IMR-90 (cell line): ENCODE measurements around the gene INPP5A. TPM values are rescaled to one million over a fixed set of nuclear protein-coding genes. Genes with fewer than 3 reads are reported as not detected.

ENCODE experiments used
- ATAC-seq: fragments of 200-7000 bp; cut with Tn5 transposase; 2 replicates; pipeline ENCODE4 v1.9.1; 2020; ENCODE audit warnings: low read depth, mild to moderate bottlenecking, moderate library complexity
- BruUV-seq: library from RNA; stranded (reverse); fragments of 400-500 nt; replicated peaks from 2 replicates; lab custom pipeline; 2021; lab: Mats Ljungman, UMichigan
- CTCF ChIA-PET: fragments of 300-600 bp; formaldehyde crosslinking; extraction: SDS; loops from one replicate; lab custom pipeline; 2021; ENCODE audit warnings: antibody characterized with exemption; lab: Yijun Ruan, JAX
- POLR2A ChIA-PET: fragments of 300-600 bp; sonication (Branson Sonifier 250); formaldehyde crosslinking; loops from one replicate; lab custom pipeline; 2022; ENCODE audit warnings: antibody characterized with exemption; ENCODE audit not compliant: unreplicated experiment; lab: Charles Lee
- DNase-seq: peaks from one replicate; pipeline ENCODE4 v3.0.0; 2013
- H2AFZ ChIP-seq: replicated peaks from 2 replicates; pipeline ENCODE3; 2013; ENCODE audit warnings: low read length, mild to moderate bottlenecking; ENCODE audit not compliant: poor library complexity
- H2AK5ac ChIP-seq: 2 replicates; pipeline ENCODE4 v1.6.1; 2013; ENCODE audit warnings: low read depth, low read length, inconsistent platforms
- H2AK9ac ChIP-seq: replicated peaks from 2 replicates; pipeline ENCODE3; 2013; ENCODE audit warnings: mild to moderate bottlenecking, low read depth, low read length, moderate library complexity; ENCODE audit not compliant: poor library complexity
- H2BK120ac ChIP-seq: 2 replicates; pipeline ENCODE4 v1.6.1; 2013; ENCODE audit warnings: low read depth, low read length, inconsistent platforms
- H2BK15ac ChIP-seq: 3 replicates; pipeline ENCODE4 v1.6.1; 2013; ENCODE audit warnings: low read depth, low read length, inconsistent platforms
- H2BK20ac ChIP-seq: 2 replicates; pipeline ENCODE4 v1.6.1; 2013; ENCODE audit warnings: low read depth, mild to moderate bottlenecking, inconsistent platforms, low read length, moderate library complexity
- H2BK5ac ChIP-seq: 2 replicates; pipeline ENCODE4 v1.6.1; 2013; ENCODE audit warnings: mild to moderate bottlenecking, low read depth, low read length, inconsistent platforms; ENCODE audit not compliant: poor library complexity, severe bottlenecking
- H3K14ac ChIP-seq: replicated peaks from 2 replicates; pipeline ENCODE4 v1.6.1; 2013; ENCODE audit warnings: low read depth, low read length, inconsistent platforms
- H3K18ac ChIP-seq: 2 replicates; pipeline ENCODE4 v1.6.1; 2013; ENCODE audit warnings: low read depth, low read length, control low read depth
- H3K23ac ChIP-seq: 2 replicates; pipeline ENCODE4 v1.6.1; 2013; ENCODE audit warnings: low read depth, low read length, inconsistent platforms
- H3K27ac ChIP-seq: 2 replicates; pipeline ENCODE4 v1.5.1; 2013; ENCODE audit warnings: mild to moderate bottlenecking, control low read depth, low read length; ENCODE audit not compliant: insufficient read depth
- H3K27me3 ChIP-seq: 2 replicates; pipeline ENCODE4 v1.6.1; 2013; ENCODE audit warnings: low read length; ENCODE audit not compliant: control insufficient read depth, insufficient read depth
- H3K36me3 ChIP-seq: 2 replicates; pipeline ENCODE4 v1.6.1; 2013; ENCODE audit warnings: low read length, mixed read lengths; ENCODE audit not compliant: control insufficient read depth, insufficient read depth
- H3K4ac ChIP-seq: 2 replicates; pipeline ENCODE4 v1.6.1; 2013; ENCODE audit warnings: low read depth, low read length, inconsistent platforms
- H3K4me1 ChIP-seq: 2 replicates; pipeline ENCODE4 v1.6.1; 2013; ENCODE audit warnings: low read length, mixed read lengths; ENCODE audit not compliant: control insufficient read depth, insufficient read depth
- H3K4me2 ChIP-seq: 2 replicates; pipeline ENCODE4 v1.6.1; 2013; ENCODE audit warnings: low read depth, mild to moderate bottlenecking, control low read depth, low read length, moderate library complexity
- H3K4me3 ChIP-seq: 2 replicates; pipeline ENCODE4 v1.5.1; 2013; ENCODE audit warnings: low read depth, mild to moderate bottlenecking, control low read depth, low read length, moderate library complexity; ENCODE audit not compliant: insufficient read depth
- H3K56ac ChIP-seq: 2 replicates; pipeline ENCODE4 v1.6.1; 2013; ENCODE audit warnings: low read length, inconsistent platforms; ENCODE audit not compliant: insufficient read depth; ENCODE audit errors: extremely low read depth
- H3K79me1 ChIP-seq, 2 experiments: 2 replicates each; pipeline ENCODE4 v1.6.1; 2013; ENCODE audit warnings: low read length in 2 of 2, inconsistent platforms in 1 of 2, low read depth in 1 of 2
- H3K9ac ChIP-seq: 2 replicates; pipeline ENCODE4 v1.6.1; 2013; ENCODE audit warnings: low read depth, low read length, control low read depth
- H3K9me1 ChIP-seq: 2 replicates; pipeline ENCODE4 v1.6.1; 2013; ENCODE audit warnings: low read length, inconsistent platforms; ENCODE audit not compliant: insufficient read depth
- H3K9me3 ChIP-seq: 2 replicates; pipeline ENCODE4 v1.6.1; 2013; ENCODE audit warnings: low read length; ENCODE audit not compliant: control insufficient read depth, insufficient read depth
- H4K20me1 ChIP-seq: 2 replicates; pipeline ENCODE4 v1.6.1; 2013; ENCODE audit warnings: low read length, inconsistent platforms; ENCODE audit not compliant: insufficient read depth
- H4K5ac ChIP-seq: 2 replicates; pipeline ENCODE4 v1.6.1; 2013; ENCODE audit warnings: mild to moderate bottlenecking, low read depth, low read length, control low read depth
- H4K8ac ChIP-seq, 2 experiments: 2 replicates each; pipeline ENCODE4 v1.6.1; 2013; ENCODE audit warnings: low read depth in 2 of 2, low read length in 2 of 2, control low read depth in 1 of 2, inconsistent platforms in 1 of 2
- H4K91ac ChIP-seq: 2 replicates; pipeline ENCODE4 v1.6.1; 2013; ENCODE audit warnings: low read depth, low read length, inconsistent platforms; ENCODE audit not compliant: insufficient read depth
- CEBPB ChIP-seq: IDR thresholded peaks from 2 replicates; pipeline ENCODE4 v1.6.1; 2012; ENCODE audit warnings: low read depth, low read length, improper control_type of control experiment
- NFE2L2 ChIP-seq: fragments of 150-350 bp; IDR thresholded peaks from 2 replicates; pipeline ENCODE4 v1.6.1; 2016; ENCODE audit warnings: low read depth, mild to moderate bottlenecking, low read length
- WGBS, 2 experiments: methylation state at CpG; one replicate each; pipeline versions ENCODE4 v1.1.5 to v1.1.7; 2013; ENCODE audit warnings: missing lambda C conversion rate in 2 of 2; ENCODE audit not compliant: insufficient read length in 1 of 2; ENCODE audit errors: extremely low coverage in 2 of 2; 5-methylcytosine and 5-hydroxymethylcytosine counted together
- dilution Hi-C: fragments of 300-500 bp; cut with HindIII; formaldehyde crosslinking; loops from one replicate; pipeline ENCODE4 v1.14.3; 2018; ENCODE audit warnings: low sequenced_read_pairs; ENCODE audit not compliant: unreplicated experiment
- in situ Hi-C: fragments of 300-500 bp; cut with MboI; formaldehyde crosslinking; loops from 3 replicates; pipeline ENCODE4 v1.14.3; 2019; ENCODE audit warnings: low sequenced_read_pairs, inconsistent platforms, mixed read lengths
- intact Hi-C: fragments of 100-400 bp; cut with micrococcal nuclease; formaldehyde crosslinking; loops from 2 replicates; pipeline ENCODE4 v1.10.0; 2022
- polyA plus RNA-seq, 3 experiments: library from polyadenylated mRNA; depleted of rRNA; stranded (reverse); fragments of >200 nt; gene quantifications; 2 replicates each; pipeline ENCODE4 v1.2.3, GENCODE V29; 2012; ENCODE audit warnings: low replicate concordance in 1 of 3
- total RNA-seq: library from RNA; depleted of rRNA; stranded (reverse); fragments of >200 nt; gene quantifications from 2 replicates; pipeline ENCODE4 v1.2.3, GENCODE V29; 2012
- TF ChIP-seq, protein P1 (sequence below): fragments of 150-350 bp; IDR thresholded peaks from 2 replicates; pipeline ENCODE4 v1.6.1; 2016; ENCODE audit warnings: low read depth, mild to moderate bottlenecking, low read length, moderate library complexity, borderline replicate concordance

The INPP5A gene
- total and polyA plus RNA-seq, 2 of the 4 experiments (the other 2 are of a cell fraction) = 21.4 to 36.7 TPM

DNA sequence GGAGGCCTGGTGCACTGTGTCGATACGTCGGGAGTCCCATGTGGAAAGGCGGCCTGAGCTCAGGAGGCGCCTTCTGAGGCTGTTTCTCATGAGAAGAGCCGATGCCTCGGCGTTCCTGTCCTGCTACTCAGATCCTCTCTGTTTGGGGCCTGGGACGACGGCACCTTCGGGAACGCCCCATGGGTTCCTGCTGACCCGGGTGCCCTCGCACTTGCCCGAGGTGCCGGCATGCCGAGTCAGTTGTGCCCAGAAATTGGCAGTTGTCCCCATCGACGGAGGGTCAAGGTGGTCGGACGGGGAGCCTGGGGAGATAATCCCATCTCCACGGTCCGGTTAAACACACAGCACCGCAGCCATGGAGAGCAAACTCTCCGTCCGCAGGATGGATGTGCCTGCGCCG lies 215.4 kb downstream of the INPP5A start:
- no peak overlapping the region for H2BK5ac ChIP-seq
- H3K9me1 ChIP-seq = peaks cover 11% of the 10 kb centered on the region
- no peak overlapping the region for H2BK120ac ChIP-seq
- TF ChIP-seq NFE2L2 (no peak), CEBPB (no peak)
- TF ChIP-seq, protein P1, sequence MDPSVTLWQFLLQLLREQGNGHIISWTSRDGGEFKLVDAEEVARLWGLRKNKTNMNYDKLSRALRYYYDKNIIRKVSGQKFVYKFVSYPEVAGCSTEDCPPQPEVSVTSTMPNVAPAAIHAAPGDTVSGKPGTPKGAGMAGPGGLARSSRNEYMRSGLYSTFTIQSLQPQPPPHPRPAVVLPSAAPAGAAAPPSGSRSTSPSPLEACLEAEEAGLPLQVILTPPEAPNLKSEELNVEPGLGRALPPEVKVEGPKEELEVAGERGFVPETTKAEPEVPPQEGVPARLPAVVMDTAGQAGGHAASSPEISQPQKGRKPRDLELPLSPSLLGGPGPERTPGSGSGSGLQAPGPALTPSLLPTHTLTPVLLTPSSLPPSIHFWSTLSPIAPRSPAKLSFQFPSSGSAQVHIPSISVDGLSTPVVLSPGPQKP = no peak
- ChIA-PET POLR2A (no interaction called here), CTCF (no interaction called here)
- H4K5ac ChIP-seq = no peak overlapping the region
- DNase-seq (no peak), ATAC-seq (no peak)
- H2BK20ac ChIP-seq = no peak overlapping the region
- H3K23ac ChIP-seq = no peak overlapping the region
- H3K56ac ChIP-seq = no peak overlapping the region
- no TSS peak for BruUV-seq
- no peak overlapping the region for H2AK5ac ChIP-seq
- peaks cover 14% of the 10 kb centered on the region for H3K36me3 ChIP-seq
- no peak overlapping the region for H2AFZ ChIP-seq
- H3K27me3 ChIP-seq = no peaks in the 10 kb centered on the region
- no peak overlapping the region for H3K4me3 ChIP-seq
- intact Hi-C loops = no loop called here
- no peak overlapping the region for H4K8ac ChIP-seq
- no peak overlapping the region for H4K91ac ChIP-seq
- no peak overlapping the region for H3K4ac ChIP-seq
- H3K14ac ChIP-seq = no peak overlapping the region
- in situ Hi-C loops = no loop called here
- dilution Hi-C loops = no loop called here
- no peaks in the 10 kb centered on the region; the same call in 1 of the 2 replicates for H3K9me3 ChIP-seq
- no peak overlapping the region for H2AK9ac ChIP-seq
- WGBS, 2 experiments = 96% methylated on average over 21 of the region's 28 CpGs; no CpG with 5 or more reads in 1 of the 2 experiments
- H3K27ac ChIP-seq = no peak overlapping the region
- 0 out of 4 replicates have a peak, but pooled peaks cover 0 to 4% of the 10 kb centered on the region in 2 experiments for H3K79me1 ChIP-seq
- no peak overlapping the region for H3K4me2 ChIP-seq
- no peaks in the 10 kb centered on the region for H3K4me1 ChIP-seq
- no peak overlapping the region for H3K18ac ChIP-seq
- no peak overlapping the region for H2BK15ac ChIP-seq
- H4K20me1 ChIP-seq = no peaks in the 10 kb centered on the region
- no peak overlapping the region for H3K9ac ChIP-seq
